ENCODE data around the gene PLEKHM3.

DNA sequence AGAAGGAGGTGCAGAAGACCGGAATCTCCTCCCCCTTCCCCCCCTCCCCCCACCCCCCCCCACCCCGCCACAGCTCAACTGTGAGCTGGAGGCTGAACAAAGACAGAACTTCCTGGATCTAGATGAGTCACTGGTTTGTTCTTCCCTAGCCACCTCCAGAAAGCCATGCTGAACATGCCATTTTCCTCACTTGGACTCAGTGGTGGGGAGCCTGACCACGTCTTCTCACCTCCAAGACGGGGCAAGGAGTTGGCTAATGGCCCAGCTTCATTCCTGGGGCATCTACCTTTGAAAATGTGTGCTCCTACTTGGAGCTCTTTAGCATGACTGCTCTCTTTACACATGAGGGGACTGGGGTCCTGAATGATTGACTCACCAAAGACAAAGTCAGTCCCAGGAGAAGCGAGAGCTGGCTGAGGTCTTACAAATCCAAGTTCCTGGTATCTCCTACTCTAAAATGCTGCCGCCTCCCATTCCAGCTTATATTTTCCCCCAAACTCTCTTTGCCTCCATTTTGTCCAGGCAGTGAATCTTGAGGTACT, 233.0 kb downstream of the PLEKHM3 start:
- no peak for TF ChIP-seq CTCF (IDR thresholded peaks at IDR 0.05)
- TF ChIP-seq POLR2AphosphoS5 (IDR thresholded peaks at IDR 0.05; ENCODE audit: low read depth, low read length) = no peak

All from Panc1 (cell line).